Cerebellar cortex (tissue), 1 donor: ENCODE results near the gene POMZP3.
"Not testable (repeated sequence)": the region's sequence is repeated elsewhere in the genome, so short reads cannot be mapped to it uniquely, and the experiment has no call there.

Source experiments
- DNase-seq: peaks from one replicate; pipeline ENCODE4 v3.0.0-alpha.2; 2015; ENCODE audit warnings: low spot score

Gene POMZP3

GRCh38 chr7:76626989-76627642 is at the start of gene POMZP3:
TSS of gene POMZP3 (minus strand) at chr7:76627279. CDS start at chr7:76626064, 1,215 bp downstream.
- DNase-seq: peak; percentile 30

DNA sequence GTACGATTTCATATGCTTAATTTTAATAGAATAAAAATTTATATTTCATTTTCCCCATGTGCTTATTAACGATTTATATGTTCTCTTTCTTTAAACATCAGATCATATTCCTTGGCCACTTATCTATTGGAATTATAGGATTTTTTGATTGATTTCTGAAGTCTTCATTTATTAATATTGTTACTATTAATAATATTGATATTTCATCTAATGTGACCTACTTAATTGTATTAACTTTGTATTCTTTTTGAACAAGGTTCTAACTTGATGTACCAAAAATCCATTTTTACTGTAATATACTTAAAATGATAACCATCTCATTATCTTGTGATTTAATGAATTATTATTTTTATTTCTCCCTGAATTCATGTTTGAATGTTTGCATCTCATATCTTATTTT is 48.7 kb upstream of the POMZP3 start:
- DNase-seq: not testable (repeated sequence)

DNA sequence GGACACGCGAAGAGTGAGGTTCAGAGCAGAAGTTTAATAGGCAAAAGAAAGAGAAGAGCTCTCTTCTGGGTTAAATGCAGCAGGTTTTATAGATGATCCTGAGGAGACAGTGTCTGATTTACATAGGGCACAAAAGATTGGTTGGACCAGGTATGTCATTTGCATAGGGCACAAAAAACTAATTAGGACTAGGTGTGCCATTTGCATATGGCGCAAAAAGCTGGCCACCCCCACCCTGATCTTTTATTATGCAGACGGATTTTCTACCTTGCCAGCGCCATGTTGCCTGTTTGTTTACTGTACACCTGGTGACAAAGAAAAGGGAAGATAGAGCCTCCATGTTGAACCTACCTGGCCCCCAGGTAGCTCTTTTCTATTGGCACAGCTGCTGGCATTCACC is 46.3 kb upstream of the POMZP3 start:
- not testable (repeated sequence) for DNase-seq

DNA sequence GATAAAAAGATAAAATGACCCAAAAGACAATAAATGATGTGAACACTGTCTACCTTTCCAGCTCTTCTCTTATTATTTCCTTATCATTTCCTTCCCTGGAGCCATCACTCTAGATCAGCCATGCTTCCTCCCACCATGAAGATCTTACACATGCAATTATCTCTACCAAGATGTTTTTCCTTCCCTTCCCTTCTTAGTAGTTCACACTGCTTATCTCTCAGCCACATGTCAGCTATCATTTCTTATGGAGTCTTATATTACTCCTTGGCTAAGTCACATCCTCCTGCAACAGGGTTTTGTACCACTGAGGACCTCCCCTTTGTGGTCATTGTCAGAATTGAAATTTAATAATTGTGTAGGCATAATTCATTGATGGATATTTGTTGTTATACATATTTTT is 32.1 kb upstream of the POMZP3 start:
- not testable (repeated sequence) for DNase-seq

DNA sequence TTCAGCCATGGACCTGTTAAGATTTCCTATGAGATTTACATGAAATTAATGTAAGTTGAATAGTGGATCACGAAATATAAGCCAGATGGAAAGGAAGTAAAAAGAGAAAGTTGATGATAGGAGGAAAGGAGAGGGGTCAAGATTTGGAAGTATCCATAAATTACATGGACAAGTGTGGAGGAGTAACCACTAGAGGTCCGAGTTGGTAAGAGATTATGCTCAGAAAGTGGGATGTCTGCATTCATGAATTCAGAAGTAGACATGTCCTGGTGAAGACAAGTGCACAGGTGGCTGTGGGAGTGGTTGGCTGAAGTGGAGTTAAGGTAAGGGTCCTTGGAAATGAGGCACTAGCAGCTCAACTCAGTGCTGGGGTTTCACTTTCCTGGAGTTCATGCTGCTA is 29.3 kb upstream of the POMZP3 start:
- not testable (repeated sequence) for DNase-seq

DNA sequence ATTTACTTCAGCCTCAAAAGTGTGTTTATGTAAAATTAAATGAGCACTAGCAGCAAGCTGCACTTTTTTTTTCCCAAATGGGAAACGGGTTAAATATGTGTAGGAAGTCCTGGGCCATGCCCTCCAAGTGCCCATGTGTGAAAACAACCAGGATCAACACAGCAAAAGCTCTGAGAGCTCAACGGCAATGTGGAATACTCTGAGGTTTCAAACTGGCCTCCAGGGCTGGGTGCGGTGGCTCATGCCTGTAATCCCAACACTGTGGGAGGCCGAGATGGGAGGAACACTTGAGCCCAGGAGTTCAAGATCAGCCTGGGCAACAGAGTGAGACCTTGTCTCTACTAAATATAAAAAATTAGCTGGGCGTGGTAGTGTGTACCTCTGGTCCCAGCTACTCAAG is 15.5 kb upstream of the POMZP3 start:
- not testable (repeated sequence) for DNase-seq

- DNase-seq: not testable (repeated sequence)
Measured at GRCh38 chr7:76637061-76637691, 10.1 kb upstream of the POMZP3 start.

DNA sequence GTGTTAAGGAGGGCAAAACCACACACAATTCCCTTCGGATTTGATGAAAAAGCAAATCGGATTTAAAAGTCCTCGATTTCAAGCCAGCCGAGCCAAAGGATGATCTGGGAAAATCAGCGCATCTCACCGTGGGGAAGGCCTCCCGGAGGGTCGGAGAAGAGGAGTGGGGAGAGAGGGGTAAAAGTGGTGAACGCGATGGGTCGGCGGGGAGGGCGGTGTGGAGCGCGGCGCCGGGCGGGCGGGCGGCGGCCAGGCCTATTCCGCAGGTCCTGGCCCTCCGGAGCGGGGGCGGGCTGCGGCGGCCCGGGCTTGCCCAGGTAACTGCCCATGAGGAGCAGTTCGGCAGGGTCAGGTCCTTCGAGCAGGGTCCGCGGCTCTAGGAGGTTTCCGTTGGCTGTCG is 498 bp downstream of the POMZP3 start:
- peak; percentile 1 for DNase-seq

- not testable (repeated sequence) for DNase-seq
Measured at GRCh38 chr7:76619439-76620190, 7.5 kb downstream of the POMZP3 start.

GRCh38 chr7:76613783-76614182 is 13.3 kb downstream of the POMZP3 start:
- peak; percentile 54 for DNase-seq

DNA sequence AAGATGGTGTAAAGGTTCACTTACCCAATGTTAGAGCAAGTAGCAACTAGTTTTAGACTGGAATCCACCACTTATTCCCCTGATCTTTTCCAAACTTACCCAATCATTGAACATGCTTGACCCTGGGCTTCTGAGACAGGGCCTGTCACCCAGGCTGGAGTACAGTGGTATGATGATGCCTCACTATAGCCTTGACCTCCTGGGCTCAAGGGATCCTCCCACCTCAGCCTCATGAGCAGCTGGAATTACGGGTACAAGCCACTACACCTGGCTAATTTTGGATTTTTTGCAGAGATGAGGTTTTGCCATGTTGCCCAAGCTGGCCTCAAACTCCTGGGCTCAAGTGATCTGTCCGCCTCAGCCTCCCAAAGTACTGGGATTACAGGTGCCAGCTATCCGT is 14.8 kb downstream of the POMZP3 start:
- not testable (repeated sequence) for DNase-seq

DNA sequence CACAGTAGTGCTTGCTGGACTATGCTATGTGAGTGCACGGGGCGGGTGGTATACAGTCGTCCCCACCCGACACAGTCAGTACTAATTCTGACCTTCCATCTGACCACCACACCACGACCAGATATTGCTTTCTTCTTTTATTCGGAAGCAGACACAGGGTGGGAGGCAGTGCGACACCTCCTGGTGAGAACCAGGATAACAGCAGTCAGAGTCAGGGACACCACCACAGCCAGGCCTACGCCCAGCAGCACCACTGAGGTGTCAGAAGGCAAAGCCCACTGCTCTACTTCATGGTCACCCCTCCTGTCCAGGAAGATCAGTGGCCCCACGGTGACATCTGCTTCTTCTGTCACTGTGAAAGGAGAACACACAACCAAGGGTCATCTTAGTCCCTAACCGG is 17.2 kb downstream of the POMZP3 start:
- DNase-seq: not testable (repeated sequence)

- not testable (repeated sequence) for DNase-seq
Measured at GRCh38 chr7:76608469-76608868, 18.6 kb downstream of the POMZP3 start.

DNA sequence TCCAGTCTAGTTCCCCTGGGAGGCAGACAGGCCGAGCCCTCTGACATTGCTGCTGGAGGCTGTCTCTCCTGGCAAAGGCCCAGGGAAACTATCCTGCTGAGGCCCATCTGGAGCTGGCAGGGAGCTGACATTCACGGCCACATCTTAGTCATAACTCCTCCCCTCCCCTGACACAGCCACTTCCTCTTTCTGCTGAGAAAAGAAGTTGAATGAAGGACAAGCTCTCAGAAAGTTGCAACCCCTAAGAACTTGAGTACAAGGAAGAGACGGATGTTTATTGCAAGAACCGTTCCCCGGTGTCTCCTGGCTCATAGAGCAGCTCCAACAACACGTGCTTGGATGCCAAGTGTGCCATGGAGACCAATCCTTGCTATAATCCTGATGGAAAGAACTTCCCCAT is 21.1 kb downstream of the POMZP3 start:
- DNase-seq: peak; percentile 17

GRCh38 chr7:76600650-76601049 is 26.4 kb downstream of the POMZP3 start:
- not testable (repeated sequence) for DNase-seq

DNA sequence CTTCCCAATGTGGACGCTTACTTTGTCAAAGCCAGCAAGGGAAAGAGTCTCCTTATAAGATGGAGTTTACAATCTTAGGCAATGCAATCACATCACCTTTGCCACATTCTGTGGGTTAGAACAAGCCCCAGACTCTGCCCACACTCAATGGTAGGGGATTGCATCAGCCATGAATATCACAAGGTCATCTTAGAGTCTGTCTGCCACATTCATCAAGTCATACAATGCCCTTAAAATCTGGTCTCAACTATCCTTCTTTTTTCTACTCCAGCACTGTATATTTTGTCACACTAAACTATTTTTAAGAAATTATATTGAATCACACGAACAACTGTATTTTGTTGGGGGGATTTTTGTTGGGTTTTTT is 27.0 kb downstream of the POMZP3 start:
- not testable (repeated sequence) for DNase-seq

DNA sequence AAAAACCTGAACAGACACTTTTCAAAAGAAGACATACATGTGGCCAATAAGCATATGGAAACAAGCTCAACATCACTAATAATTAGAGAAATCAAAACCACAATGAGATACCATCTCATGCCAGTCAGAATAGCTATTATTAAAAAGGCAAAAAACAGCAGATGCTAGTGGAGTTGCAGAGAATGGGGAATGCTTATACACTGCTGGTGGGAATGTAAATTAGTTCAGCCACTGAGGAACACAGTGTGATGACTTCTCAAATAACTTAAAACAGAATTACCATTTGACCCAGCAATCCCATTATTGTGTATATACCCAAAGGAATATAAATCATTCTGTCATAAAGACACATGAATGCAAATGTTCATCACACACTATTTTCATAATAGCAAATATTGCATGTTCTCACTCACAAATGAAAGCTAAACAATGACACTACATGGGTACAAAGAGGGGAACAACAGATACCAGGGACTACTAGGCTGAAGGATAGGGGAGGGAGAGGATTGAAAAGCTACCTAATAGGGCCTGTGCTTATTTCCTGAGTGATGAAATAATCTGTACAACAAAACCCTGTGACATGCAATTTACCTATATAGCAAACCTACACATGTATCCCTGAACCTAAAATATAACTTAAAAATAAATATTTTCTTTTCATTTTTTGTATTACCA is 28.4 kb downstream of the POMZP3 start:
- DNase-seq: not testable (repeated sequence)

GRCh38 chr7:76597288-76597687 is 29.8 kb downstream of the POMZP3 start:
- not testable (repeated sequence) for DNase-seq

DNA sequence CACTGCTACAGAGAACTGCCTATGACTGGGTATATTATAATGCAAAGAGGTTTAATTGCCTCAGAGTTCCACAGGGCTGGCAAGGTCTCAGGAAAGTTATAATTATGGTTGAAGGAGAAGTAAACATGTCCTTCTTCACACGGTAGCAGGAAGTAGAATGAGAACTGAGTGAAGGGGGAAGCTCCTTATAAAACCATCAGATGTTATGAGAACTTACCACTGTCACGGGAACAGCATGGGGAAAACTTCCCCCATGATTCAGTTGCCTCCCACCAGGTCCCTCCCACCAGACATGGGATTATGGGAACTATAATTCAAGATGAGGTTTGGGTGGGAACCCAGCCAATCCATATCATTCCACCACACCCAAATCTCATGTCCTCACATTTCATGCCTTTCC is 34.4 kb downstream of the POMZP3 start:
- not testable (repeated sequence) for DNase-seq

- DNase-seq: not testable (repeated sequence)
Measured at GRCh38 chr7:76591602-76592304, 35.3 kb downstream of the POMZP3 start.

DNA sequence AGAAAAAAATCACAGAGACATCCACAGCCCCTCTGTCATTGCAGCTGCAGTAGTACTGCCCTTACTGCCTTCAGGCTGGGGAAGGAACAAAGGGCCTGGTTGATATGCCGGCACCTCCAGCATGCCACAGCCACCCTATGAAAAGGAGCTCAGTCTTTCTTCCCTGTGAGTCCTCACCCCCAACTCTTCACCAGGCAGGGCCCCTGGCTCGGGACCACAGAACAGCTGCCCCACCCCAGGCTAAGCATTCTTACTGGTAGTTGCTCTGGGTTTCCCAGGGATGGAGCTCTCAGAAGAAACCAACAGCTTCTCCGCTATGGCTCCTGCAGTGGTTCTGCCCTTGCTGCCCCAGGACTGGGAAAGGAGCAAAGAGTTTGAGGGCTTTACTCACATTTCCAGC is 36.0 kb downstream of the POMZP3 start:
- not testable (repeated sequence) for DNase-seq

- DNase-seq: not testable (repeated sequence)
Measured at GRCh38 chr7:76588586-76588985, 38.5 kb downstream of the POMZP3 start.
